HUDEP-2 (cell line): ENCODE data around the gene SVOPL.

Experiments
- DNase-seq, 76 experiments: peaks; one replicate each; lab custom pipeline; 2025; ENCODE audit not compliant: unreplicated experiment in 76 of 76; lab: John Stamatoyannopoulos, UW

SVOPL gene

GRCh38 chr7:138565451-138566114 lies 135.6 kb downstream of the SVOPL start:
- peak in 1 of 76 experiments; percentile 17 for DNase-seq

- no peak for DNase-seq
These were observed 136.1 kb downstream of the SVOPL start for GRCh38 chr7:138565071-138565450.

GRCh38 chr7:138564365-138564764 lies 136.8 kb downstream of the SVOPL start:
- DNase-seq: no peak

- no peak for DNase-seq
These were observed 137.4 kb downstream of the SVOPL start for GRCh38 chr7:138563808-138564207.

GRCh38 chr7:138559448-138559847 lies 141.7 kb downstream of the SVOPL start:
- no peak for DNase-seq

- no peak for DNase-seq
These were observed 144.2 kb downstream of the SVOPL start for GRCh38 chr7:138556771-138557484.

GRCh38 chr7:138555684-138556083 lies 145.5 kb downstream of the SVOPL start:
- DNase-seq: no peak

- no peak for DNase-seq
These were observed 146.5 kb downstream of the SVOPL start for GRCh38 chr7:138554674-138555073.

GRCh38 chr7:138553805-138554204 lies 147.4 kb downstream of the SVOPL start:
- no peak for DNase-seq

- DNase-seq: no peak
These were observed 150.1 kb downstream of the SVOPL start for GRCh38 chr7:138551102-138551501.

- no peak for DNase-seq
These were observed 150.8 kb downstream of the SVOPL start for GRCh38 chr7:138550337-138550736.

GRCh38 chr7:138549082-138549481 lies 152.1 kb downstream of the SVOPL start:
- no peak for DNase-seq

- no peak for DNase-seq
These were observed 154.3 kb downstream of the SVOPL start for GRCh38 chr7:138546829-138547228.

- DNase-seq: no peak
These were observed 155.0 kb downstream of the SVOPL start for GRCh38 chr7:138546064-138546619.

- DNase-seq: no peak
These were observed 156.0 kb downstream of the SVOPL start for GRCh38 chr7:138545123-138545522.
